ENCODE measurements around the gene BCL2. TPM values are rescaled to one million over a fixed set of nuclear protein-coding genes. Genes with fewer than 3 reads are reported as not detected.

Gene BCL2
- total RNA-seq, 2 donors from 2014 or later, result 95.4 to 269 TPM

DNA sequence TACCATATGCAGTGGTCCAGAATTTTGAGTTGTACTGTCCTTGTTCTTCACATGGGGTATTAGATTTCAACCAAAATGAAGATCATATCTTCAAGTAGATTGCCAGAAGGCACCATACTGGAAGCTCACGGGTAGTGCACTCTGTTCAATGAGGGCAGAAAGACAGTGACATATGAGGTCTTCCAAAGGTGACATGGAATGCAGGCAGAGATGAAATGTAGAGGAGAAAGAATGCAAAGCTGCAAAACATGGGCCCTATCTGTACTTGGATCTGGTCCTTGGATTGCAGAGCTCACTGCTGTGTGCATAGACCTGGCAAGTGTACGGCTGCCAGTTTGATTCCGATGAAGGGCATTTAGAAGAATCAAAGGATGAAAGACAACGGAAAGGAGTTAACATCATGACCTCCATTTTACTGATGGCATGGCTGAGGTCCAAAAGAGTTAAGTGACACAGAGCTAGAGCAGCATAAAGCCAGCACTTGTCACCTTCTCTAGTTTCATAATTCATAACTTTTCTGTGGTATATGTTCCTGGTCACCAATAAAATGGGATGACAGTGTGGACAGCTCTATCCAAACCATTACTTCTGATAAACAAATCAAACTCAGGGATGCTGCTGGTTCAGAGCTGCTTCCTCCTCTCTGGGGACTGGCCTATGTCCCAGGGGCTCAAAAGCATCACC is 64.7 kb downstream of the BCL2 start:
- Mint-ChIP-seq H3K4me1 (peaks cover 67% of the 10 kb centered on the region), H3K27me3 (no peaks in the 10 kb centered on the region), H3K9me3 (no peaks in the 10 kb centered on the region), H3K36me3 (ENCODE audit: low read depth) (peaks cover 98% of the 10 kb centered on the region), H3K4me3 (peak overlapping the region; percentile 57), H3K27ac (peak overlapping the region; percentile 53)
- peak; percentile 45 for ATAC-seq (replicated peaks)

DNA sequence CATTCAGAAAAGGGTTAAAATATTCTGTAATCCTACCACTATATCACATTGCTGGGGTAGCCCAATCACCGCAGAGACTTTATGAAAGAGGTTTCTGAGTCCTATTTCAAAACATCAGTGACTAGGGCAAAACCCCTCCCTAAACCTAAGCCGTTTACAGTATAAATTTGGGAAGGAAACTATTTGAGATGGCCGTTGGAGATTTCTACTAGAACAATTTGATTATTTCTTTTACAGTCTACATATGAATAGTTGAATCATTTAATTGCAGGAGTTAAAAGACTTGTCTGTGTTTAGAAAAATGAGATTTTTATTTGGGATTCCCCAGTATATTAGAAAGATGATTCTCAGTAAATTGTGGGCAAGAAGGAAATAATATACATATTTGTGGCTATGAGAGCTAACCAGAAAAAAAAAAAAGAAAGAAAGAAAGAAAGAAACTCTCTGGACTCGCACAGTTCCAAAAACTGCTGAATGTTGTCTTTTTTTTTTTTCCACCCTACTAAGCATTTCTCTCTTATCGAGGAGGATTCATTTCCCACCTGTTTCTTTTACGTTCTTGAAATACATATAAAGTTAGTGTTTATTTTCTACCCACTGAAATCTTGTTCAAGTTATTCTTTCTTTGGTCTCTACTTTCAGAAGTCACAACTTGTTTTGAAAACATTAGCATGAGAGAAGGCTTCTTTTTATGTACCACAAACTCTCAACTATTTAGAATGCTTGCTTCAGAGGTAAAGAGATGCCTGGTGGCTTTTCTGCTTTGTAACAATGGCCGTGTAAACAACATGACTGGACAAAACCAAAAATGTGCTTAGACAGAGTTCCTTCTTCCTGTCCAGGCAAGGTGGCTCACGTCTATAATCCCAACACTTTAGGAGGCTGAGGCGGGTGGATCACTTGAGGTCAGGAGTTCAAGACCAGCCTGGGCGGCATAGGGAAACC is 65.9 kb downstream of the BCL2 start:
- H3K9me3 Mint-ChIP-seq, result no peaks in the 10 kb centered on the region
- peaks cover 98% of the 10 kb centered on the region for H3K36me3 Mint-ChIP-seq (ENCODE audit: low read depth)
- H3K27ac Mint-ChIP-seq, result peak overlapping the region; percentile 87
- no peaks in the 10 kb centered on the region for H3K27me3 Mint-ChIP-seq
- H3K4me1 Mint-ChIP-seq, result peaks cover 64% of the 10 kb centered on the region
- peak overlapping the region; percentile 57 for H3K4me3 Mint-ChIP-seq
- ATAC-seq (replicated peaks), result peak; percentile 61

DNA sequence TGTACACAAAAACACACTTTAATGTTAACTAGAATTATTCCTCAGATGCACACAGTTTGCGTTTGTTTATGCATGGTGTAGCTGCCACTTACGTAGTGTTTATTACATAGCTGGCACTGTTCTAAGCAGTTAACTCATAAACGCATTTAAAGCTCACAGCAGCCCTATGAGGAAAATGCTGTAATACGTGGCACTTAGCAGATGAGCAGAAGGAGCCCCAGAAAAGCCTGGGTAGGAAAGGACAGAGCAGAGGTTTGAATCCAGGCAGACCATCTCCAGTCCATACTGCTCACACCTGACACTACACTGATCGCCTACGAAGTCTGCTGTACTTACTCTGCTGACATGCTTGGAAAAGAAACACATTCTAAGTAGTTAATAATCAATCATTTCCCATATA is 66.6 kb downstream of the BCL2 start:
- H3K4me1 Mint-ChIP-seq, result peaks cover 61% of the 10 kb centered on the region
- no peaks in the 10 kb centered on the region for H3K27me3 Mint-ChIP-seq
- ATAC-seq (replicated peaks), result no peak
- peaks cover 99% of the 10 kb centered on the region for H3K36me3 Mint-ChIP-seq (ENCODE audit: low read depth)
- H3K9me3 Mint-ChIP-seq, result no peaks in the 10 kb centered on the region
- H3K4me3 Mint-ChIP-seq, result peak overlapping the region; percentile 57
- H3K27ac Mint-ChIP-seq, result peak overlapping the region; percentile 87

DNA sequence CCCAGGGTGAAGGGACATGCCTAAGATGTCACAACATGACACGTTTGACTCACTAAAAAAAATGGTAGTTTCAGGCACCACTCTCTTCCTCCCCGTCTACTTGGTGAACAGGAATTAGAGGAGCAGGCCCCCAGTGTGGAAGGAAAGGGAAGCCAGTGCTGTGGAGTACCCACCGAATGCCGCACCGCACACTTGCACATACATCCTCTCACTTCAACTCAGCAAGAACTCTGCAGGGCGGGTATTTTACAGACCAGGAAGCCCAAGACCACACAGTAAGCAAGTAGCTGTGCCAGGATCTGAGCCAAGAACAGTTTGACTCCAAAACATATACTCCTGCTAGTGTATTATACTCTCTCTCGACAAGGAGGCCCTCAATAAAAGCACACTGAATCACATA is 69.8 kb downstream of the BCL2 start:
- ATAC-seq (replicated peaks), result no peak
- H3K4me3 Mint-ChIP-seq, result peak overlapping the region; percentile 17
- no peaks in the 10 kb centered on the region for H3K27me3 Mint-ChIP-seq
- H3K4me1 Mint-ChIP-seq, result peaks cover 55% of the 10 kb centered on the region
- peaks cover 99% of the 10 kb centered on the region for H3K36me3 Mint-ChIP-seq (ENCODE audit: low read depth)
- peaks cover 4% of the 10 kb centered on the region for H3K9me3 Mint-ChIP-seq
- H3K27ac Mint-ChIP-seq, result peak overlapping the region; percentile 9

DNA sequence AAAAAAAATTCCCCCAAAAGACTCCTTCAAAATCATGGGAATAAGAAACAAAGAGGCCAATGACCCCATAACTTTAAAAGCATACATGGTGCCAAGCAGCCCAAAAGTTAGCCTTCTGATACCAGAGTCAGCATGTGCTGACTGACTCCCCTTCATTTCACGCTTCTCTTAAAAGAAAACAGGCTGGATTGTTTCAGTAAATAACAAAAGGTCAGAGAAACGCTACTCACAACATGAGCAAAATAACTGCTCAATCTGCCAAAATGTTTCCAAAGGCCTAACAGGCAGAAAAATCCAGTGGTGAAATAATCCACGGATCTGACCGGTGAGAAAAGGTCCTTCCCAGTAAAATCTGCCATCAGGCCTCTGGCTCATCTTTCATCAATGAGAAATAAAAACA is 71.6 kb downstream of the BCL2 start:
- peaks cover 96% of the 10 kb centered on the region for H3K36me3 Mint-ChIP-seq (ENCODE audit: low read depth)

DNA sequence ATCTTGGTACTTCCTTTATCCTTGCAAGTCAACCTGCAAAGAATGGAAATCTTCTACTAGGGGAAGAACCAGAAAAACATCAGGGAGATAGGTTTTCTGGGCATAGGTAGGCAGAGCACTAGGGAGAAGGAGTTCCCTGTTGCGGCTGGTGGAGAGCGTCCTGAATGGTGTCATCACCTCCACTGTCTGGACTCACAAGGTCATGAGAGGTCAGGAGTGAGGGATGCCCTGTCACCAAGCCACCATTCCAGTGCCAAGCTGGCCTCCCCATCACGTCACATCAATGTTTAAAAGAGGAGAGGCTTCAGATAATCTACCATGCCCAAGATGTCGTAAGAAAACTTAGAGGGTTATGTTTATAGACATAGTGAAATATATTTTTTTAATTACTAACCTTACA is 72.1 kb downstream of the BCL2 start:
- Mint-ChIP-seq H3K27ac (no peak overlapping the region), H3K4me3 (no peak overlapping the region), H3K36me3 (ENCODE audit: low read depth) (peaks cover 96% of the 10 kb centered on the region), H3K9me3 (peaks cover 4% of the 10 kb centered on the region), H3K27me3 (no peaks in the 10 kb centered on the region), H3K4me1 (peaks cover 44% of the 10 kb centered on the region)
- ATAC-seq (replicated peaks), result no peak

More for the DNA sequence above, 71.6 kb downstream of the BCL2 start:
- no peak overlapping the region for H3K27ac Mint-ChIP-seq
- H3K27me3 Mint-ChIP-seq, result no peaks in the 10 kb centered on the region
- no peak overlapping the region for H3K4me3 Mint-ChIP-seq
- no peak for ATAC-seq (replicated peaks)
- peaks cover 44% of the 10 kb centered on the region for H3K4me1 Mint-ChIP-seq
- H3K9me3 Mint-ChIP-seq, result peaks cover 4% of the 10 kb centered on the region

DNA sequence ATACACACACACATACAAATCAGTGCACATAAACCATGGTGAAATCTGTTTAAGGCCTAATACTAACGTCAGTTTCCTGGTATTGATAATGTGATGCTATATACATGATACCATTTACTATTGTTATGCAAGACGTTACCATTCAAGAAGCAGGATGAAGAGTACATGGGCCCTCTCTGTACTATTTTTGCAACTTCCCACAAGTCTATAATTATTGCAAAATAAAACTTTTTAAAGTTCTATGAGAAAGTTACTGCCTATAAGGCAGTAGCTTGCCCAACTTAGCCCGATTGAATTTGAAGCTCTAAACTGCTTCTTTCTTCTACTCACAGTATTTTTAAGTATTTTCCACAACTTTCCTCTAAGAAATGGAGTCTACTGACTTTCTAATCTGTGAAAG is 74.0 kb downstream of the BCL2 start:
- H3K4me1 Mint-ChIP-seq, result peaks cover 41% of the 10 kb centered on the region
- peaks cover 4% of the 10 kb centered on the region for H3K9me3 Mint-ChIP-seq
- H3K4me3 Mint-ChIP-seq, result no peak overlapping the region
- no peaks in the 10 kb centered on the region for H3K27me3 Mint-ChIP-seq
- ATAC-seq (replicated peaks), result no peak
- H3K36me3 Mint-ChIP-seq (ENCODE audit: low read depth), result peaks cover 96% of the 10 kb centered on the region
- no peak overlapping the region for H3K27ac Mint-ChIP-seq

DNA sequence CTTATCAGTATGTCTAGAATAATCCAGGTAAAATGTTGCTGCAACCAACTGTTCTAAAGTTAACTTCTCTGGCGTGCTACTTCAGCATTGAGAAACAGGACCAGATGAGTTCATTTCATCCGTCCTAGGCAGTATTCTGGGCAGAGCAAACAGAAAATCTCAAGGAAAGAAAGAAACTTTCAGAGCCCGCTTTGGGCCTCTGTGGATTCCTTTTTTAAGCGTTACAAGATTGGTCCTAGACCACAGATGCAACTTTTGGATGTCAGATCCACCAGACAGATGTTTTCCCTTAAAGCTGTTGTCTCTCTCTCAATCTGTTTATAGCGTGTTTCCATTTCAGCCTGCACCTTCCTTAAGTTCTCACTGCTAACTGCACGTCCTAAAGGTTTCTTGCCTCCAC is 75.0 kb downstream of the BCL2 start:
- ATAC-seq (replicated peaks), result no peak
- Mint-ChIP-seq H3K4me3 (no peak overlapping the region), H3K4me1 (peaks cover 38% of the 10 kb centered on the region), H3K27me3 (no peaks in the 10 kb centered on the region), H3K27ac (peak overlapping the region; percentile 68), H3K36me3 (ENCODE audit: low read depth) (peaks cover 96% of the 10 kb centered on the region), H3K9me3 (peaks cover 4% of the 10 kb centered on the region)

DNA sequence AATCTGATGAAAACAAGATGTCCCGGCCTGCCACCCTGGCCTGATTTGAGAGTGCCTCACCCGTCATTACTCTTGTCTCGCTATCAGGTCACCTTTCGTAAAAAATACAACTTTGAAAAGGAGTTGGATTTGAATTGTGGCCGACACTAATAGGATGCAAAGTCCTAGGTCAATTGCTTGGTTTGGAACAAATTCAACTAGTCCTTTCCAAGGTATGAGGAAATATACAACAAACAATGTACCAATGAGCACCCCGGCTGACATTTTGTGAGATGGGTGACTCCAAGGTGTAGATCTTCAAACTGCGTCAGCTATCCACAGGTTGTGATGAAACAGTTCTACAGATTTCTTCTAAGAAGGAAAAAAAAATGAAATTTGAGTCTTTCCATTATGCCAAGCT is 77.8 kb downstream of the BCL2 start:
- H3K27me3 Mint-ChIP-seq, result no peaks in the 10 kb centered on the region
- H3K4me1 Mint-ChIP-seq, result peaks cover 42% of the 10 kb centered on the region
- no peak for ATAC-seq (replicated peaks)
- peak overlapping the region; percentile 52 for H3K27ac Mint-ChIP-seq
- peaks cover 3% of the 10 kb centered on the region for H3K9me3 Mint-ChIP-seq
- H3K4me3 Mint-ChIP-seq, result no peak overlapping the region
- peaks cover 96% of the 10 kb centered on the region for H3K36me3 Mint-ChIP-seq (ENCODE audit: low read depth)

DNA sequence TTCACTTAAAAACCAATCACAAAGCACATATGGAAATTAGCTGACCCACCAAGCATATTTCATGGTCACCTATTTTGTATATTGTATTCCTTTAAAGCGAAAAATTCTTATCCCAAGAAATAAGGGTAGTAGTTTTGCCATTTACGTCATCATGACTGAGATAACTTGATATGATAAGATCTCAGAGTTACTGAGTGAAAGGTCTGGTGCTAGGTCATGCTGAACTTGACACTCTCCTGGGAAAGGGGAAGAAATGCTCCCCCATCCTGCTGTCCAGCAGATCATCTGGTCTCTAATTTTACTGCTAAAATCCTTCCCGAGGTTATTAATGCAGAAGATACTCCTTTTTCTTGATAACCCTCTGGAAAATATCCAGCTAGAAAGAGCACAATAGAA is 78.3 kb downstream of the BCL2 start:
- H3K9me3 Mint-ChIP-seq, result no peaks in the 10 kb centered on the region
- H3K4me3 Mint-ChIP-seq, result no peak overlapping the region
- peaks cover 96% of the 10 kb centered on the region for H3K36me3 Mint-ChIP-seq (ENCODE audit: low read depth)
- H3K27ac Mint-ChIP-seq, result no peak overlapping the region
- H3K27me3 Mint-ChIP-seq, result no peaks in the 10 kb centered on the region
- H3K4me1 Mint-ChIP-seq, result peaks cover 42% of the 10 kb centered on the region
- no peak for ATAC-seq (replicated peaks)

DNA sequence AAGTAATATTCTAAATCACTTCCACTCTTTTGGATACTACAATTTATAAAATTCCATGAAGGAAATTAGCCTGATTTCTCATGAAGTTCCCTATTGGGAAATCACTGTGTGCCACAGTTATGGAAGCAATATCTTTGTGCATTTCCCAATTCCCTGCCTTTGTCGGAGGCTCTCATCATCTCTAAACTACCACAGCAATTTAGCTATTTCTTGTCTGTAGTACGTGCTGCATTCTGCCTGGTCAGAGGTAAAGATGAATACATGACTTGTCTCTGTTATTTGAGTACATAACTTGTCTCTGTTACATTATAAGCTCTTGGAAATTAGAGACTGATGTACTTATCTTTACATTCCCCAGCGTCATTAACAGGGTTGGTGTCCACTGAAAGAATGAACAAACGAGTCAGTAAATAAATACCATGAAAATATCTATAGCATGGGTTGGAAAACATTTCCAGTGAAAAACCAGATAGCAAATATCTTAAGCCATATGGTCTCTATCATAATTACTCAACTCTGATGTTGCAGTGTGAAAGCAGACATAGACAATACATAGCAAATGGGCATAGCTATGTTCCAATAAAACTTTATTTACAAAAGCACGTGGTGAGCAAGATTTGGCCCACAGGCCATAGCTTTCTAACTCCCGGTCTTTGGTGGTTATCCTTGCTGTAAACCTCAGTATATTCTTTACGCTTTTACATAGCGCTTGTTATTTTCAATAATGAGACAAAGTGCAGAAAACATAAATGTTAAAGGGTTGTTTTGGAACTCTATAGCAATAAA is 78.8 kb downstream of the BCL2 start:
- peaks cover 96% of the 10 kb centered on the region for H3K36me3 Mint-ChIP-seq (ENCODE audit: low read depth)
- no peaks in the 10 kb centered on the region for H3K9me3 Mint-ChIP-seq
- no peak overlapping the region for H3K27ac Mint-ChIP-seq
- no peak overlapping the region for H3K4me3 Mint-ChIP-seq
- H3K4me1 Mint-ChIP-seq, result peaks cover 46% of the 10 kb centered on the region
- H3K27me3 Mint-ChIP-seq, result no peaks in the 10 kb centered on the region
- ATAC-seq (replicated peaks), result no peak

DNA sequence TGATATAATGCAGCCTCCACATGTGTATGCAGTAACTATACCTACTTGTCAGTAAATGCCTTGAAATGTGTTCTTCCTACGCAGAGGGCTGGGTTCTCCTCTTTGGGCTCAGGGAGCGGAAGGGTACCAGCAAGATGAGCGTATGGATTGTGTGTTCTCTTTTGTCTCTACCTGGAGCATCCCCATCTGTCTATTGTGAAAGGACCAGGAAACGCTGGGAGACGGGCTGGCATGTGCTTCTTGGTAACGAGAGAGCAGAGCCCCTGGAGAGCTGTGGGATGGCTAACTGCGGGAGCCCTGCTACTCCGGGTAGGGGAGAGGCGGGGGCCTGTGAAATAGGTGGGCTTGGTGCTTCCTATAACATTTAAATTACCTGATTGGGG is 80.9 kb downstream of the BCL2 start:
- no peaks in the 10 kb centered on the region for H3K9me3 Mint-ChIP-seq
- peak overlapping the region; percentile 38 for H3K27ac Mint-ChIP-seq
- peaks cover 94% of the 10 kb centered on the region for H3K36me3 Mint-ChIP-seq (ENCODE audit: low read depth)
- no peaks in the 10 kb centered on the region for H3K27me3 Mint-ChIP-seq
- H3K4me3 Mint-ChIP-seq, result no peak overlapping the region
- peaks cover 50% of the 10 kb centered on the region for H3K4me1 Mint-ChIP-seq
- ATAC-seq (replicated peaks), result no peak

DNA sequence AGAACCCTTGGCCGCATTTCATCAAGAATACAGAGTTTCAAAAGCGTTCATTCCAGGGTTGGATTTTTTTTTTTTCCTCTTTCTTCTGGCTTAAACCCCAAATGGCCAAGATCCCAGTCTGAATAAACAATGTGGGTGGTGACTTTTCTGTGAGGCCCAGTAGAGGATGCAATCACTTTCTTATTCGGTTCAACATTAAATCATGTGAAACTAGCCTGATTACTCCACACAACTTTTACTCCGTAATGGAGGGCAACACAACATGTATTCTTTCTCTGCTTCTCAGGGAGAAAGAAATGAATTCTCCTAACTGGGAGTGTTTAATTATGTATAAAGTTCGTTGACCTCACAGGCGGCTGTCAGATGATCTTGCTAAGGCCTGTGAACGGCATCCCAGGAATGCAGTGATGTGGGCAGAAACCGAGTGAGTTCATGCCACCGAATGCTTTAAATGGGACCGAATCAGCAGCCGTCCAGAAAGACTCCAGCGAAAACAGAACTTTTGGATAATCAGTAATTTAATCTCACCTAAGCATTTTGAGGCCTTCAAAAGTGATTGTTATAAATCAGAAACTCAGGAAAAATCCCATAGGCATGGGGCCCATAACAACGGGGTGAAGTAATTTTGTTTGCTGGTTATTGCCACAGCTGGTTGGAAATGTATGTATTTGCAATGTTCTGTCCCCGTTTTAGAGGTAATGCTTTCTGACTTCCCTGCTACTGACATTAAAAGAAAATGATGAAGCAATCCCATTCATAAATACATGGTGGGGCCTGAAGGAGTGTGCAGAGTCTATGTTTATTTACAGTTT is 81.5 kb downstream of the BCL2 start:
- H3K27me3 Mint-ChIP-seq, result no peaks in the 10 kb centered on the region
- H3K36me3 Mint-ChIP-seq (ENCODE audit: low read depth), result peaks cover 94% of the 10 kb centered on the region

More for the DNA sequence above, 81.5 kb downstream of the BCL2 start:
- no peak for ATAC-seq (replicated peaks)
- Mint-ChIP-seq H3K27ac (peak overlapping the region; percentile 86), H3K9me3 (no peaks in the 10 kb centered on the region), H3K4me3 (peak overlapping the region; percentile 82), H3K4me1 (peaks cover 54% of the 10 kb centered on the region)

Measured in activated T-helper 17 cell treated with anti-CD3 and anti-CD28 coated beads, Interleukin-2, amount 50 U/mL, for 72 hours (primary cell).